ENCODE results near the gene SLC25A29.

DNA sequence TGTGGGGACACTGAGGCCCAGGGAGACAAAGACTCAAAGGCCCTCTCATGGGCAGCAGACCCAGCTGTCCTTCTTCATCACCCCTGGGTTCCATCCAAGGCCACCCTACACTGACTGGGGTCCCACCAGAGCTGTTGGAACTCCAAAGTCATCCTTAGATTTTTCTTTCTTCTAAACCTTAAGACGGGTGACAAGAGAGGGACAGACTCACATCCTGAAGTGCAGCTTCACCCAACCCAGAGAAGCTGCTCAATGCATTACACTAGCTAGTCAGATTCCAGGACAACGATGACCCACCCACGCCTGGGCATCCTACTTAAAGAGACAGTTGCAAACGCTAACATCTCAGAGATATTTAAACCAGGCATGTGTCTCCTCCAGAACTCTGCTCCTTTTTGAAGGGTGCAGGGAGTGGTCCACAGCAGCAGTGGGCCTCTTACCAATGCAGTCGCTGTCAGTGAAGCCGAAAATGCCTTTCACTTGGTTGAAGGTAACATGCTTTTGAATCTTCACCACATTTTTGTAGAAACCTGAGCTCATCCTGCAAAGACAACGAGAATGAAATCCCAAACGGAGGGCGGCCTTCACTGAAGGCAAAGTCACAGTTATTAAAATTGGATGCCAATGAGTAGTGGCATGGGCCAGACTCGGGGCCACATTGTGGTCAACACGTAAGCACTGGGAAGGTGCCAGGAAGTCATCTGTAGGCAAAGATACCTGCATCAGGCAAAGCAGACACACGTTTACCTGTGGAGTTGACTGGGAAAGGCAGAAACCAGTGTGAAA lies 40.3 kb upstream of the SLC25A29 start:
- TF ChIP-seq, protein P1, sequence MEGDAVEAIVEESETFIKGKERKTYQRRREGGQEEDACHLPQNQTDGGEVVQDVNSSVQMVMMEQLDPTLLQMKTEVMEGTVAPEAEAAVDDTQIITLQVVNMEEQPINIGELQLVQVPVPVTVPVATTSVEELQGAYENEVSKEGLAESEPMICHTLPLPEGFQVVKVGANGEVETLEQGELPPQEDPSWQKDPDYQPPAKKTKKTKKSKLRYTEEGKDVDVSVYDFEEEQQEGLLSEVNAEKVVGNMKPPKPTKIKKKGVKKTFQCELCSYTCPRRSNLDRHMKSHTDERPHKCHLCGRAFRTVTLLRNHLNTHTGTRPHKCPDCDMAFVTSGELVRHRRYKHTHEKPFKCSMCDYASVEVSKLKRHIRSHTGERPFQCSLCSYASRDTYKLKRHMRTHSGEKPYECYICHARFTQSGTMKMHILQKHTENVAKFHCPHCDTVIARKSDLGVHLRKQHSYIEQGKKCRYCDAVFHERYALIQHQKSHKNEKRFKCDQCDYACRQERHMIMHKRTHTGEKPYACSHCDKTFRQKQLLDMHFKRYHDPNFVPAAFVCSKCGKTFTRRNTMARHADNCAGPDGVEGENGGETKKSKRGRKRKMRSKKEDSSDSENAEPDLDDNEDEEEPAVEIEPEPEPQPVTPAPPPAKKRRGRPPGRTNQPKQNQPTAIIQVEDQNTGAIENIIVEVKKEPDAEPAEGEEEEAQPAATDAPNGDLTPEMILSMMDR (IDR thresholded peaks at IDR 0.05) = no peak
- TF ChIP-seq POLR2A (IDR thresholded peaks at IDR 0.05) (no peak), EP300 (IDR thresholded peaks at IDR 0.05) (no peak)
